ENCODE results near the gene WDFY2. TPM values are rescaled to one million over a fixed set of nuclear protein-coding genes. Genes with fewer than 3 reads are reported as not detected.

Gene WDFY2
- total and polyA plus RNA-seq, 2 of the 13 experiments (the other 11 are each of a cell fraction or from before 2014, with no cell fraction given) = 22.6 to 27.0 TPM

DNA sequence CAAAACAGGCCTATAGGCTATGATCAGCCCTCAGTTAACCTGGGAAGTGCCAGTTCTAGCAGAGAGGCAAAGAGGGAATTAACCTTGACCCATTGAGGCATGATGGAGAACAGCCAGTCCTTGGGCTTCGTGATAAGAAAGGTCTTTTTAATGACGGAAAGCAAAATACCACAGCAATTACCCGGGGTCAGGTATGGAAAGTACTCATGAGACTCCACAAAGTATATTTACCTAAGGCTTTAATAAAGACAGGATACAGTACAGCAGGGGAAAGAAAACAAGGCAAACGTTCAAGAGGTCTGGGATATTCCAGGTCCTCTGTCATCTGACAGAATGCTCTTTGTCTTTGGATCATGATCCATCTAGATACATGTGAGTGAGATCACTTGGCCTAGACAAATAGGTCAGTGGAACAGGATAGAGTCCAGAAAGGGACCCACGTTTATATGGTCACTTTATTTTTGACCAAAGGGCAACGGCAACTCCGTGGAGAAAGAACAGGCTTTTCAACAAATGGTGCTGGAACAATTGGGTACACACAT, 52.2 kb downstream of the WDFY2 start (continued):
- TF ChIP-seq, protein P1, sequence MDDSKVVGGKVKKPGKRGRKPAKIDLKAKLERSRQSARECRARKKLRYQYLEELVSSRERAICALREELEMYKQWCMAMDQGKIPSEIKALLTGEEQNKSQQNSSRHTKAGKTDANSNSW (CRISPR knock-in tag; IDR thresholded peaks at IDR 0.05; ENCODE audit: borderline replicate concordance) = no peak
- TF ChIP-seq ZNF101 (CRISPR knock-in tag; IDR thresholded peaks at IDR 0.05; ENCODE audit: borderline replicate concordance, low read depth) (no peak), ZNF709 (CRISPR knock-in tag; IDR thresholded peaks at IDR 0.05) (no peak; the same call in 1 of the 2 replicates), ZNF292 (CRISPR knock-in tag; IDR thresholded peaks at IDR 0.05; ENCODE audit: borderline replicate concordance, low read depth) (peak; percentile 86; the same call in 1 of the 2 replicates), PHF21A (CRISPR knock-in tag; IDR thresholded peaks at IDR 0.05) (peak; percentile 95), GTF2F1 (IDR thresholded peaks at IDR 0.05; ENCODE audit: low read length) (no peak), DNMT3B (CRISPR knock-in tag; conservative IDR thresholded peaks at IDR 0.05) (no peak), ZNF674 (CRISPR knock-in tag; IDR thresholded peaks at IDR 0.05; ENCODE audit: low read depth) (no peak), ASH2L (IDR thresholded peaks at IDR 0.05; ENCODE audit: insufficient read length, low read depth, low read length) (peak; percentile 43), ZNF282 (IDR thresholded peaks at IDR 0.05; ENCODE audit: partially characterized antibody) (no peak), KLF13 (CRISPR knock-in tag; IDR thresholded peaks at IDR 0.05) (no peak), POGZ (CRISPR knock-in tag; IDR thresholded peaks at IDR 0.05) (peak; percentile 87), ZNF24 (IDR thresholded peaks at IDR 0.05) (no peak), JUN (CRISPR knock-in tag; IDR thresholded peaks at IDR 0.05) (peak; percentile 84), SMYD3 (CRISPR knock-in tag; IDR thresholded peaks at IDR 0.05) (0 out of 2 replicates have a peak, but pooled peaks have one; percentile 25), ZFYVE20 (CRISPR knock-in tag; IDR thresholded peaks at IDR 0.05; ENCODE audit: borderline replicate concordance, low read depth) (no peak), NR2F6 (IDR thresholded peaks at IDR 0.05) (peak; percentile 96), NR2F6 (CRISPR knock-in tag; IDR thresholded peaks at IDR 0.05) (peak; percentile 91), CHD4 (IDR thresholded peaks at IDR 0.05; ENCODE audit: borderline replicate concordance, low read length) (peak; percentile 71; the same call in 1 of the 2 replicates), SP140L (CRISPR knock-in tag; IDR thresholded peaks at IDR 0.05; ENCODE audit: borderline replicate concordance) (no peak), ZNF550 (CRISPR knock-in tag; IDR thresholded peaks at IDR 0.05; ENCODE audit: borderline replicate concordance) (no peak), ADNP (CRISPR knock-in tag; IDR thresholded peaks at IDR 0.05) (no peak), KDM3A (CRISPR knock-in tag; IDR thresholded peaks at IDR 0.05; ENCODE audit: low read depth) (no peak)
- TF ChIP-seq, protein P2, sequence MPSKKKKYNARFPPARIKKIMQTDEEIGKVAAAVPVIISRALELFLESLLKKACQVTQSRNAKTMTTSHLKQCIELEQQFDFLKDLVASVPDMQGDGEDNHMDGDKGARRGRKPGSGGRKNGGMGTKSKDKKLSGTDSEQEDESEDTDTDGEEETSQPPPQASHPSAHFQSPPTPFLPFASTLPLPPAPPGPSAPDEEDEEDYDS (CRISPR knock-in tag; IDR thresholded peaks at IDR 0.05) = 0 out of 2 replicates have a peak, but pooled peaks have one; percentile 52
- TF ChIP-seq, protein P3, sequence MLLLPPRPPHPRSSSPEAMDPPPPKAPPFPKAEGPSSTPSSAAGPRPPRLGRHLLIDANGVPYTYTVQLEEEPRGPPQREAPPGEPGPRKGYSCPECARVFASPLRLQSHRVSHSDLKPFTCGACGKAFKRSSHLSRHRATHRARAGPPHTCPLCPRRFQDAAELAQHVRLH (CRISPR knock-in tag; IDR thresholded peaks at IDR 0.05; ENCODE audit: borderline replicate concordance, low read depth) = no peak; the same call in 1 of the 2 replicates
- TF ChIP-seq, protein P4, sequence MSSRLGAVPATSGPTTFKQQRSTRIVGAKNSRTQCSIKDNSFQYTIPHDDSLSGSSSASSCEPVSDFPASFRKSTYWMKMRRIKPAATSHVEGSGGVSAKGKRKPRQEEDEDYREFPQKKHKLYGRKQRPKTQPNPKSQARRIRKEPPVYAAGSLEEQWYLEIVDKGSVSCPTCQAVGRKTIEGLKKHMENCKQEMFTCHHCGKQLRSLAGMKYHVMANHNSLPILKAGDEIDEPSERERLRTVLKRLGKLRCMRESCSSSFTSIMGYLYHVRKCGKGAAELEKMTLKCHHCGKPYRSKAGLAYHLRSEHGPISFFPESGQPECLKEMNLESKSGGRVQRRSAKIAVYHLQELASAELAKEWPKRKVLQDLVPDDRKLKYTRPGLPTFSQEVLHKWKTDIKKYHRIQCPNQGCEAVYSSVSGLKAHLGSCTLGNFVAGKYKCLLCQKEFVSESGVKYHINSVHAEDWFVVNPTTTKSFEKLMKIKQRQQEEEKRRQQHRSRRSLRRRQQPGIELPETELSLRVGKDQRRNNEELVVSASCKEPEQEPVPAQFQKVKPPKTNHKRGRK (CRISPR knock-in tag; IDR thresholded peaks at IDR 0.05) = no peak
- TF ChIP-seq, protein P5, sequence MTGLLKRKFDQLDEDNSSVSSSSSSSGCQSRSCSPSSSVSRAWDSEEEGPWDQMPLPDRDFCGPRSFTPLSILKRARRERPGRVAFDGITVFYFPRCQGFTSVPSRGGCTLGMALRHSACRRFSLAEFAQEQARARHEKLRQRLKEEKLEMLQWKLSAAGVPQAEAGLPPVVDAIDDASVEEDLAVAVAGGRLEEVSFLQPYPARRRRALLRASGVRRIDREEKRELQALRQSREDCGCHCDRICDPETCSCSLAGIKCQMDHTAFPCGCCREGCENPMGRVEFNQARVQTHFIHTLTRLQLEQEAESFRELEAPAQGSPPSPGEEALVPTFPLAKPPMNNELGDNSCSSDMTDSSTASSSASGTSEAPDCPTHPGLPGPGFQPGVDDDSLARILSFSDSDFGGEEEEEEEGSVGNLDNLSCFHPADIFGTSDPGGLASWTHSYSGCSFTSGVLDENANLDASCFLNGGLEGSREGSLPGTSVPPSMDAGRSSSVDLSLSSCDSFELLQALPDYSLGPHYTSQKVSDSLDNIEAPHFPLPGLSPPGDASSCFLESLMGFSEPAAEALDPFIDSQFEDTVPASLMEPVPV (CRISPR knock-in tag; IDR thresholded peaks at IDR 0.05) = no peak
- TF ChIP-seq, protein P6, sequence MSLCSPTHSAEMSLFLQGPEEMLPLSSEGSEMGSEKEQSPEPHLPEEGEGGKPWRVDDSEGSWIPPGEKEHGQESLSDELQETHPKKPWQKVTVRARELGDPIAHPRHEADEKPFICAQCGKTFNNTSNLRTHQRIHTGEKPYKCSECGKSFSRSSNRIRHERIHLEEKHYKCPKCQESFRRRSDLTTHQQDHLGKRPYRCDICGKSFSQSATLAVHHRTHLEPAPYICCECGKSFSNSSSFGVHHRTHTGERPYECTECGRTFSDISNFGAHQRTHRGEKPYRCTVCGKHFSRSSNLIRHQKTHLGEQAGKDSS (CRISPR knock-in tag; IDR thresholded peaks at IDR 0.05; ENCODE audit: borderline replicate concordance, low read depth) = no peak

All from HepG2 (cell line).